Endothelial cell of umbilical vein (primary cell): Measurements from ENCODE around the gene LUZP2. TPM values are rescaled to one million over a fixed set of nuclear protein-coding genes. Genes with fewer than 3 reads are reported as not detected.

Experiments used
- BruUV-seq: library from RNA; stranded (reverse); fragments of 400-500 nt; replicated peaks from 2 replicates; lab custom pipeline; 2021; lab: Mats Ljungman, UMichigan
- CTCF ChIA-PET: fragments of 300-600, 350-600 bp; sonication (Branson Sonifier 250); formaldehyde crosslinking; loops from one replicate; lab custom pipeline; 2021; ENCODE audit warnings: antibody characterized with exemption, inconsistent platforms; lab: Charles Lee
- POLR2A ChIA-PET: fragments of 300-600, 350-600 bp; sonication (Branson Sonifier 250); formaldehyde crosslinking; loops from one replicate; lab custom pipeline; 2021; ENCODE audit warnings: antibody characterized with exemption, inconsistent platforms; lab: Charles Lee
- DNase-seq: peaks from one replicate; pipeline ENCODE4 v3.0.0-alpha.2; 2011; ENCODE audit warnings: low read depth, low spot score
- FAIRE-seq: peaks from 2 replicates; lab custom pipeline; 2011; peaks lifted over from hg19 to GRCh38; lab: Jason Lieb, UNC
- H2AFZ ChIP-seq: 2 replicates; pipeline ENCODE4 v1.6.0; 2012; ENCODE audit warnings: low read depth, low read length, control low read depth, inconsistent platforms
- H3K27ac ChIP-seq: 2 replicates; pipeline ENCODE4 v1.5.1; 2011; ENCODE audit warnings: low read depth, mild to moderate bottlenecking, control low read depth, low read length, moderate library complexity; ENCODE audit not compliant: insufficient read depth
- H3K27me3 ChIP-seq, 2 experiments: 2 replicates each; pipeline versions ENCODE4 v1.6.0 to v1.6.1; 2011; ENCODE audit warnings: low read length in 2 of 2, mixed read lengths in 1 of 2; ENCODE audit not compliant: control insufficient read depth in 2 of 2, insufficient read depth in 2 of 2
- H3K36me3 ChIP-seq, 2 experiments: 2 replicates in 1 of 2; 3 replicates in 1 of 2; pipeline ENCODE4 v1.5.1; 2011; ENCODE audit warnings: low read length in 2 of 2, mild to moderate bottlenecking in 1 of 2, moderate library complexity in 1 of 2; ENCODE audit not compliant: control insufficient read depth in 2 of 2, insufficient read depth in 2 of 2; ENCODE audit errors: extremely low read depth in 1 of 2
- H3K4me1 ChIP-seq: 3 replicates; pipeline ENCODE4 v1.5.1; 2011; ENCODE audit warnings: mild to moderate bottlenecking, low read length; ENCODE audit not compliant: control insufficient read depth, insufficient read depth; ENCODE audit errors: extremely low read depth
- H3K4me2 ChIP-seq: 2 replicates; pipeline ENCODE4 v1.6.1; 2011; ENCODE audit warnings: low read length, control low read depth, mixed read lengths; ENCODE audit not compliant: insufficient read depth
- H3K4me3 ChIP-seq, 3 experiments: fragments of 200-600 bp in 1 of 3; sonication (generic), shearing (Covaris generic) in 1 of 3; replicated peaks in 1 of 3; 2 replicates each; pipeline ENCODE4 v1.5.1; 2011 to 2016; ENCODE audit warnings: control low read depth in 3 of 3, low read length in 3 of 3, mild to moderate bottlenecking in 2 of 3, inconsistent platforms in 1 of 3, low read depth in 1 of 3, moderate library complexity in 1 of 3; ENCODE audit not compliant: insufficient read depth in 1 of 3
- H3K79me2 ChIP-seq: 2 replicates; pipeline ENCODE4 v1.6.0; 2012; ENCODE audit warnings: low read length, inconsistent platforms; ENCODE audit not compliant: control insufficient read depth, insufficient read depth
- H3K9ac ChIP-seq: replicated peaks from 2 replicates; pipeline ENCODE3; 2011; ENCODE audit warnings: low read length, control low read depth; ENCODE audit not compliant: insufficient read depth; ENCODE audit errors: extremely low read depth
- H3K9me1 ChIP-seq: replicated peaks from 3 replicates; pipeline ENCODE4 v1.6.0; 2011; ENCODE audit warnings: mild to moderate bottlenecking, low read length; ENCODE audit not compliant: control insufficient read depth, insufficient read depth; ENCODE audit errors: extremely low read depth
- H3K9me3 ChIP-seq: replicated peaks from 2 replicates; pipeline ENCODE4 v1.5.1; 2012; ENCODE audit warnings: low read length, inconsistent platforms; ENCODE audit not compliant: control insufficient read depth, insufficient read depth
- H4K20me1 ChIP-seq: replicated peaks from 2 replicates; pipeline ENCODE3; 2011; ENCODE audit warnings: mild to moderate bottlenecking, low read length; ENCODE audit not compliant: control insufficient read depth, insufficient read depth; ENCODE audit errors: extremely low read depth
- EZH2 ChIP-seq: IDR thresholded peaks from 2 replicates; pipeline ENCODE4 v1.6.1; 2012; ENCODE audit warnings: borderline replicate concordance, low read depth, mild to moderate bottlenecking, moderate library complexity, low read length, inconsistent platforms; ENCODE audit not compliant: severe bottlenecking
- FOS ChIP-seq: IDR thresholded peaks from 2 replicates; pipeline ENCODE4 v1.6.1; 2011; ENCODE audit warnings: mild to moderate bottlenecking, low read length, moderate library complexity, borderline replicate concordance; ENCODE audit not compliant: insufficient read depth
- JUN ChIP-seq: IDR thresholded peaks from 2 replicates; pipeline ENCODE4 v1.6.1; 2011; ENCODE audit warnings: borderline replicate concordance, low read depth; ENCODE audit not compliant: insufficient read length, insufficient read depth
- POLR2AphosphoS5 ChIP-seq: IDR thresholded peaks from 2 replicates; pipeline ENCODE4 v1.6.1; 2012; ENCODE audit warnings: low read depth, mild to moderate bottlenecking, control low read depth, low read length, moderate library complexity; ENCODE audit not compliant: insufficient read depth
- dilution Hi-C: fragments of 300-500 bp; cut with MboI; formaldehyde crosslinking; loops from one replicate; pipeline ENCODE4 v1.15.0; 2019; ENCODE audit warnings: low sequenced_read_pairs; ENCODE audit not compliant: extremely low pct_ligation_motif_present
- intact Hi-C: fragments of 100-400 bp; cut with micrococcal nuclease; formaldehyde crosslinking; loops from one replicate; pipeline ENCODE4 v1.10.0; 2022
- polyA plus RNA-seq, 4 experiments: library from polyadenylated mRNA; depleted of rRNA in 3 of 4; stranded (reverse) in 3 of 4; unstranded in 1 of 4; fragments of >200 nt; gene quantifications; 2 replicates each; pipeline versions ENCODE4 v1.2.1 to v1.2.3, GENCODE V29; 2011 to 2012; ENCODE audit warnings: missing spikeins in 1 of 4
- total RNA-seq: library from RNA; stranded (reverse); gene quantifications from 2 replicates; pipeline ENCODE4 v1.2.3, GENCODE V29; 2021

Gene LUZP2
- total and polyA plus RNA-seq, 2 donors (not counting 3 experiments of a cell fraction or from before 2014, with no cell fraction given) = 0.07 TPM; not detected in 1

DNA sequence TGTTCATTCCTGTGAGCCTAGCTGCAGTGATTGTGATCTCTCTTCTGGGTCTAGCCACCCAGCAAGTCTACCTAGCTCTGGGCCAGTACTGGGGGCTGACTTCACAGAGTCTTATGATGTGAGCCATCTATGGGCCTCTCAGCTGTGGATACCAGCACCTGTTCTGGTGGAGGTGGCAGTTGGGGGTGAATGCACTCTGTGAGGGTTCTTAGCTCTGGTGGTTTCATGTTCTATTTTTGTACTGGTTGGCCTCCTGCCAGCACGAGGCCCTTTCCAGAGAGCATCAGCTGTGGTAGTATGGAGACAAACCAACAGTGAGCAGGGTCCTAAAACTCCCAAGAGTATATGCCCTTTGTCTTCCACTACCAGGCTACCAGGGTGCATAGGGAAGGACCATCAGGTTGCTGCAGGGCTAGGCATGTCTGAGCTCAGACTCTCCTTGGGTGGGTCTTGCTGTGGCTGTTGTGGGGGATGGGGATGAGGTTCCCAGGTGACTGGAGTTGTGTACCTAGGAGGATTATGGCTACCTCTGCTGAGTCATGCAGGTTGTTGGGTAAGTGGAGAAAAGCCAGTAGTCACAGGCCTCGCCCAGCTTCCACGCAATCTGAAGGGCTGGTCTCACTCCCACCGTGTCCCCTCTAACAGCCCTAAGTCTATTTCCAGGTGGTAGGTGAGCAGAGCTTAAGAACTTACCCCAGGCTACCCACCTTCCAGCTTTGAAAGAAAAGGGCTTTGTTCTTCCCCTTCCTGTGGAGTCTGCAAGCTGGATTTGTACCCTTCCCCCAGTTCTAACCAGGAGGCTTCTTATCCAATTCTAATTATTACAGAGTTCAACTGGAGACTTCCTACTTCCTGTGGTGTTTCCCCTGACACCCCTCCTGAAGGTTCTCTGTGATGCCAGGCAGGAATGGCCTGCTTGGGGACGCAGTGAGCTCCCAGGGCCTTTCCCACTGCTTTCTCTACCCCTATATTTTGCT lies 250.7 kb downstream of the LUZP2 start:
- H4K20me1 ChIP-seq = no peaks in the 10 kb centered on the region
- BruUV-seq = no TSS peak
- ChIA-PET POLR2A (no interaction called here), CTCF (no interaction called here)
- no peak overlapping the region for H3K27ac ChIP-seq
- no peaks in the 10 kb centered on the region for H3K36me3 ChIP-seq
- no peaks in the 10 kb centered on the region for H3K9me3 ChIP-seq
- no peak overlapping the region for H2AFZ ChIP-seq
- H3K4me3 ChIP-seq = no peak overlapping the region
- H3K4me2 ChIP-seq = no peak overlapping the region
- no peaks in the 10 kb centered on the region for H3K27me3 ChIP-seq
- H3K4me1 ChIP-seq = no peaks in the 10 kb centered on the region
- dilution Hi-C loops = no loop called here
- intact Hi-C loops = no loop called here
- no peak for DNase-seq
- H3K9me1 ChIP-seq = no peaks in the 10 kb centered on the region
- H3K9ac ChIP-seq = no peak overlapping the region
- TF ChIP-seq FOS (no peak), JUN (no peak)
- no peak for FAIRE-seq
- no peaks in the 10 kb centered on the region for H3K79me2 ChIP-seq

DNA sequence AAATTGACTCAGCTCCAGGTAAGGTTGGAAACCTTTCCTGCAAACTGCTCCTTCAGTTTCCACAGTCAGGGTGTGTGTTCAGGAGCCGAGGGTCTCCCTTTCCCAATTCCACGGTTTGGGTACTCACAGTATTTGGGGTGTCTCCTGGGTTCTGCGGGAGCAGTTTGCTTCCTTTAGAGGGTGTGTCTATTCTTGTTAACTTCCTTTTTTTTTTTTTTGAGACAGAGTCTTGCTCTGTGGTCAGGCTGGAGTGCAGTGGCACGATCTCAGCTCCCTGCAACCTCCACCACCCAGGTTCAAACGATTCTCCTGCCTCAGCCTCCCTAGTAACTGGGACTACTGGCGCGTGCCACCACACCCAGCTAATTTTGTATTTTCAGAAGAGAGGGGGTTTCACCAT lies 251.4 kb downstream of the LUZP2 start:
- H2AFZ ChIP-seq = no peak overlapping the region
- ChIA-PET POLR2A (no interaction called here), CTCF (no interaction called here)
- dilution Hi-C loops (no loop called here), intact Hi-C loops (no loop called here)
- H3K9me1 ChIP-seq = no peaks in the 10 kb centered on the region
- H3K9ac ChIP-seq = no peak overlapping the region
- TF ChIP-seq POLR2AphosphoS5 (no peak), EZH2 (no peak)
- H4K20me1 ChIP-seq = no peaks in the 10 kb centered on the region
- no peaks in the 10 kb centered on the region for H3K79me2 ChIP-seq
- FAIRE-seq (no peak), DNase-seq (no peak)
- H3K9me3 ChIP-seq = no peaks in the 10 kb centered on the region
- H3K4me3 ChIP-seq = no peak overlapping the region
- H3K27ac ChIP-seq = no peak overlapping the region
- no TSS peak for BruUV-seq
- no peaks in the 10 kb centered on the region for H3K36me3 ChIP-seq
- no peaks in the 10 kb centered on the region for H3K4me1 ChIP-seq
- H3K27me3 ChIP-seq = no peaks in the 10 kb centered on the region
- no peak overlapping the region for H3K4me2 ChIP-seq
